Lower leg skin (tissue), 4 donors: ENCODE results near the gene SRI. TPM values are rescaled to one million over a fixed set of nuclear protein-coding genes. Genes with fewer than 3 reads are reported as not detected.
"Not testable (repeated sequence)": the region's sequence is repeated elsewhere in the genome, so short reads cannot be mapped to it uniquely, and the experiment has no call there.

Source experiments
- DNase-seq, 2 donors: peaks; one replicate each; pipeline ENCODE4 v3.0.0-alpha.2; 2019; ENCODE audit warnings: low spot score in 2 of 2
- H3K4me3 ChIP-seq: fragments of 200-600 bp; sonication (generic); 2 replicates; pipeline ENCODE4 v1.5.1; 2017; ENCODE audit warnings: mild to moderate bottlenecking, low read depth; ENCODE audit not compliant: poor library complexity, severe bottlenecking
- CTCF ChIP-seq, 3 donors: fragments of 450-650 bp; IDR thresholded peaks; one replicate each; pipeline ENCODE4 v1.5.1; 2016; ENCODE audit warnings: antibody characterized with exemption in 3 of 3, mild to moderate bottlenecking in 3 of 3, moderate library complexity in 2 of 3
- POLR2A ChIP-seq, 2 donors: fragments of 450-650 bp; IDR thresholded peaks; one replicate each; pipeline ENCODE4 v1.6.1; 2016 to 2017; ENCODE audit warnings: antibody characterized with exemption in 2 of 2, mild to moderate bottlenecking in 1 of 2, moderate library complexity in 1 of 2
- WGBS, 2 donors: methylation state at CpG; one replicate each; pipeline ENCODE4 v1.1.5; 2018; 5-methylcytosine and 5-hydroxymethylcytosine counted together
- intact Hi-C: fragments of 100-400 bp; cut with DNase I; formaldehyde crosslinking; loops from one replicate; pipeline ENCODE4 v1.15.0; 2023; ENCODE audit warnings: low total_unique reads
- total RNA-seq, 4 donors: library from RNA; depleted of rRNA; stranded (reverse); fragments of >200 nt; gene quantifications; one replicate each; pipeline ENCODE4 v1.1.0, GENCODE V29; 2016

SRI gene
- total RNA-seq, 4 donors from 2014 or later: 24.6 to 43.9 (median 42.2) TPM

- DNase-seq: no peak
- no peak for TF ChIP-seq POLR2A (IDR thresholded peaks at IDR 0.05)
- no peak for TF ChIP-seq CTCF (IDR thresholded peaks at IDR 0.05)
- intact Hi-C loops: no loop called here
- 90 to 92% methylated on average over 4 of the region's 4 CpGs for WGBS, 2 donors
- H3K4me3 ChIP-seq: no peak overlapping the region
These were observed 42.7 kb upstream of the SRI start for GRCh38 chr7:88262562-88262961.

- WGBS, 2 donors: 87 to 94% methylated on average over 1 of the region's 1 CpG
- intact Hi-C loops: no loop called here
- DNase-seq: no peak
These were observed 40.9 kb upstream of the SRI start for GRCh38 chr7:88260719-88261118.

GRCh38 chr7:88259656-88260380 lies 40.0 kb upstream of the SRI start:
- no peak for TF ChIP-seq POLR2A (IDR thresholded peaks at IDR 0.05)
- TF ChIP-seq CTCF (IDR thresholded peaks at IDR 0.05): no peak
- 69 to 75% methylated on average over 2 of the region's 2 CpGs for WGBS, 2 donors
- DNase-seq: no peak
- intact Hi-C loops: no loop called here
- no peak overlapping the region for H3K4me3 ChIP-seq

More at GRCh38 chr7:88260719-88261118, 40.9 kb upstream of the SRI start:
- TF ChIP-seq POLR2A (IDR thresholded peaks at IDR 0.05) (no peak), CTCF (IDR thresholded peaks at IDR 0.05) (no peak)
- no peak overlapping the region for H3K4me3 ChIP-seq

GRCh38 chr7:88258296-88258695 lies 38.5 kb upstream of the SRI start:
- intact Hi-C loops: not testable (repeated sequence)

GRCh38 chr7:88256906-88257305 lies 37.1 kb upstream of the SRI start:
- TF ChIP-seq POLR2A (IDR thresholded peaks at IDR 0.05) (no peak), CTCF (IDR thresholded peaks at IDR 0.05) (no peak)
- no peak for DNase-seq
- intact Hi-C loops: no loop called here
- H3K4me3 ChIP-seq: no peak overlapping the region

More at GRCh38 chr7:88258296-88258695, 38.5 kb upstream of the SRI start:
- not testable (repeated sequence) for DNase-seq, H3K4me3 ChIP-seq
- WGBS, 2 donors: 95 to 96% methylated on average over 1 of the region's 1 CpG

- intact Hi-C loops: loop anchor here (5.0 kb wide), 1 partner anchor 312 kb away; no protein-coding TSS in a partner anchor
- 74 to 85% methylated on average over 2 of the region's 2 CpGs for WGBS, 2 donors
- H3K4me3 ChIP-seq: no peak overlapping the region
- no peak for DNase-seq
- TF ChIP-seq POLR2A (IDR thresholded peaks at IDR 0.05) (no peak), CTCF (IDR thresholded peaks at IDR 0.05) (no peak)
These were observed 35.0 kb upstream of the SRI start for GRCh38 chr7:88254721-88255424.
